Cerebellar nuclear complex (tissue), 1 donor: ENCODE results near the gene MLPH.

Source experiments
- DNase-seq, 2 experiments: peaks; one replicate each; lab custom pipeline; 2025; lab: John Stamatoyannopoulos, UW

The MLPH gene

GRCh38 chr2:237603718-237604362, 116.8 kb downstream of the MLPH start:
- no peak for DNase-seq

- DNase-seq: no peak
Measured at GRCh38 chr2:237604391-237604790, 117.3 kb downstream of the MLPH start.
